OCI-LY1 (cell line): Measurements from ENCODE around the gene KRTAP1-5.

Experiments used
- CTCF ChIP-seq: fragments of 200-600 bp; sonication (generic), shearing (Covaris generic); IDR thresholded peaks from 2 replicates; pipeline ENCODE4 v1.5.1; 2017; ENCODE audit warnings: mild to moderate bottlenecking, antibody characterized with exemption, low read length, moderate library complexity, mixed read lengths
- EZH2 ChIP-seq: fragments of 200-600 bp; sonication (generic), shearing (Covaris generic); IDR thresholded peaks from 2 replicates; pipeline ENCODE4 v1.8.0; 2017; ENCODE audit warnings: borderline replicate concordance, mixed run types, mild to moderate bottlenecking, antibody characterized with exemption, low read length, moderate library complexity, mixed read lengths

- TF ChIP-seq CTCF (no peak), EZH2 (no peak)
Observed at GRCh38 chr17:41049110-41049509, 22.1 kb upstream of the KRTAP1-5 start.
